ENCODE measurements around the gene HEXB. TPM values are rescaled to one million over a fixed set of nuclear protein-coding genes. Genes with fewer than 3 reads are reported as not detected.
A peak's percentile ranks its signal among the peaks of the same experiment; 100 is the strongest.

The HEXB gene
- total and polyA plus RNA-seq, 4 donors: 88.9 to 170 (median 153) TPM

- Histone ChIP-seq H3K9ac (ENCODE audit: insufficient read depth in 1 of 2, low read length in 2 of 2) (peak overlapping the region in 1 of 2 donors; percentile 85), H3K36me3 (ENCODE audit: control insufficient read depth in 4 of 4, insufficient read depth in 4 of 4, low read length in 4 of 4) (peaks cover 0 to 26% (median 16%) of the 10 kb centered on the region in 4 donors), H3K9me3 (ENCODE audit: control insufficient read depth in 4 of 4, insufficient read depth in 3 of 4, low read length in 3 of 4) (no peaks in the 10 kb centered on the region), H3K27me3 (ENCODE audit: control insufficient read depth in 3 of 3, insufficient read depth in 3 of 3, low read length in 2 of 3) (no peaks in the 10 kb centered on the region), H3K27ac (ENCODE audit: low read depth in 1 of 2, low read length in 1 of 2) (peak overlapping the region; percentile 17 to 75), H3K4me1 (ENCODE audit: control insufficient read depth in 5 of 5, insufficient read depth in 5 of 5, low read length in 5 of 5) (peaks cover 0 to 53% (median 23%) of the 10 kb centered on the region in 5 donors), H3K4me3 (no peak overlapping the region)
- no peak for TF ChIP-seq CTCF (IDR thresholded peaks at IDR 0.05; ENCODE audit: control extremely low read depth, extremely low read depth)
- ATAC-seq (ENCODE audit: insufficient read depth, low FRiP score) (no peak), DNase-seq (no peak)
- WGBS, 2 donors: 57 to 74% methylated on average over 1 of the region's 1 CpG
These were observed 46.5 kb upstream of the HEXB start for GRCh38 chr5:74638544-74638969.

GRCh38 chr5:74638970-74639806 is 45.8 kb upstream of the HEXB start:
- TF ChIP-seq CTCF (IDR thresholded peaks at IDR 0.05; ENCODE audit: control extremely low read depth, extremely low read depth): no peak
- DNase-seq: peak in 1 of 3 donors; percentile 51
- no peak for ATAC-seq (ENCODE audit: insufficient read depth, low FRiP score)
- Histone ChIP-seq H3K4me1 (ENCODE audit: control insufficient read depth in 5 of 5, insufficient read depth in 5 of 5, low read length in 5 of 5) (peaks cover 0 to 53% (median 23%) of the 10 kb centered on the region in 5 donors), H3K9me3 (ENCODE audit: control insufficient read depth in 4 of 4, insufficient read depth in 3 of 4, low read length in 3 of 4) (no peaks in the 10 kb centered on the region), H3K27ac (ENCODE audit: low read depth in 1 of 2, low read length in 1 of 2) (peak overlapping the region; percentile 73 to 96), H3K27me3 (ENCODE audit: control insufficient read depth in 3 of 3, insufficient read depth in 3 of 3, low read length in 2 of 3) (no peaks in the 10 kb centered on the region), H3K4me3 (peak overlapping the region; percentile 82), H3K9ac (ENCODE audit: insufficient read depth in 1 of 2, low read length in 2 of 2) (peak overlapping the region; percentile 57 to 85), H3K36me3 (ENCODE audit: control insufficient read depth in 4 of 4, insufficient read depth in 4 of 4, low read length in 4 of 4) (peaks cover 0 to 24% (median 14%) of the 10 kb centered on the region in 4 donors)
- WGBS, 2 donors: 12 to 14% methylated on average over 10 of the region's 10 CpGs

- Histone ChIP-seq H3K9me3 (ENCODE audit: control insufficient read depth in 4 of 4, insufficient read depth in 3 of 4, low read length in 3 of 4) (no peaks in the 10 kb centered on the region), H3K9ac (ENCODE audit: insufficient read depth in 1 of 2, low read length in 2 of 2) (peak overlapping the region; percentile 57 to 85), H3K27me3 (ENCODE audit: control insufficient read depth in 3 of 3, insufficient read depth in 3 of 3, low read length in 2 of 3) (no peaks in the 10 kb centered on the region), H3K27ac (ENCODE audit: low read depth in 1 of 2, low read length in 1 of 2) (peak overlapping the region; percentile 73 to 96), H3K4me3 (peak overlapping the region; percentile 82), H3K4me1 (ENCODE audit: control insufficient read depth in 5 of 5, insufficient read depth in 5 of 5, low read length in 5 of 5) (peaks cover 0 to 48% (median 20%) of the 10 kb centered on the region in 5 donors), H3K36me3 (ENCODE audit: control insufficient read depth in 4 of 4, insufficient read depth in 4 of 4, low read length in 4 of 4) (peaks cover 0 to 19% (median 9%) of the 10 kb centered on the region in 4 donors)
- DNase-seq (peak in 2 of 3 donors; percentile 44 to 59), ATAC-seq (ENCODE audit: insufficient read depth, low FRiP score) (peak; percentile 7)
- TF ChIP-seq CTCF (IDR thresholded peaks at IDR 0.05; ENCODE audit: control extremely low read depth, extremely low read depth): no peak
- 0 to 1% methylated on average over 55 to 57 of the region's 57 CpGs for whole genome bisulfite sequencing, 2 donors
These were observed 45.1 kb upstream of the HEXB start for GRCh38 chr5:74639807-74640449.

Data from lung (tissue), 12 donors.